ENCODE data around the gene GYPE.
"Not testable (repeated sequence)": the region's sequence is repeated elsewhere in the genome, so short reads cannot be mapped to it uniquely, and the experiment has no call there.

The GYPE gene

DNA sequence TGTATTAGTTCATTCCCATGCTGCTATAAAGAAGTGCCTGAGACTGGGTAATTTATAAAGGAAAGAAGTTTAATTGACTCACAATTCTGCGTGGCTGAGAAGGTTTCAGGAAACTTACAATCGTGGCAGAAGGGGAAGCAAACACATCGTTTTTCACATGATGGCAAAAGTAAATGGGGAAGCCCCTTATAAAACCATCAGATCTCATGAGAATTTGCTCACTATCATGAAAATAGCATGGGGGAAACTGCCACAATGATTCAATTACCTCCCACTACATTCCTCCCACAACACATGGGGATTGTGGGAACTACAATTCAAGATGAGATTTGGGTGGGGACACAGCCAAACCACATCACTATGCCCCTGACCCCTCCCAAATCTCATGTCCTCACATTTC lies 35.4 kb downstream of the GYPE start:
- not testable (repeated sequence) for DNase-seq

DNA sequence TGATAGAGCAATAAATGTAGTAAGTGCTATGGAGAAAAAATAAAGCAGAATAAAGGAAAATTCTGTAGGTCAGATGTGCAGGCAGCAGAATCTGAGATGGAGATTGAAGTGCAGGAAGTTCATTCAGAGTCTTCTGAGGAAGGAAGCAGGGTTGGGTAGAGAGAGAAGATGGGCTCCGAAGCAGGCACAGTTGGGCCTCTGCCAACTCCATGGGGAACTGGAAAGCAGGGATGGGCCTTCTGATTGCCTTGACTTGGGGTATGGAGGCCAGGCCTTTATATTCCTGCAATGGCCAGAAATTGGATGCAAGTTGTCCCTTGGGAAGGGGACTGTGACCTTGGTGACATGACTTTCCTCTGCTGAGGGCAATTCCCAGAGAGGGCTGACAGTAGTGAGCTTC lies 42.6 kb downstream of the GYPE start:
- not testable (repeated sequence) for DNase-seq

GRCh38 chr4:143858456-143858855 lies 46.9 kb downstream of the GYPE start:
- DNase-seq, result no peak

DNA sequence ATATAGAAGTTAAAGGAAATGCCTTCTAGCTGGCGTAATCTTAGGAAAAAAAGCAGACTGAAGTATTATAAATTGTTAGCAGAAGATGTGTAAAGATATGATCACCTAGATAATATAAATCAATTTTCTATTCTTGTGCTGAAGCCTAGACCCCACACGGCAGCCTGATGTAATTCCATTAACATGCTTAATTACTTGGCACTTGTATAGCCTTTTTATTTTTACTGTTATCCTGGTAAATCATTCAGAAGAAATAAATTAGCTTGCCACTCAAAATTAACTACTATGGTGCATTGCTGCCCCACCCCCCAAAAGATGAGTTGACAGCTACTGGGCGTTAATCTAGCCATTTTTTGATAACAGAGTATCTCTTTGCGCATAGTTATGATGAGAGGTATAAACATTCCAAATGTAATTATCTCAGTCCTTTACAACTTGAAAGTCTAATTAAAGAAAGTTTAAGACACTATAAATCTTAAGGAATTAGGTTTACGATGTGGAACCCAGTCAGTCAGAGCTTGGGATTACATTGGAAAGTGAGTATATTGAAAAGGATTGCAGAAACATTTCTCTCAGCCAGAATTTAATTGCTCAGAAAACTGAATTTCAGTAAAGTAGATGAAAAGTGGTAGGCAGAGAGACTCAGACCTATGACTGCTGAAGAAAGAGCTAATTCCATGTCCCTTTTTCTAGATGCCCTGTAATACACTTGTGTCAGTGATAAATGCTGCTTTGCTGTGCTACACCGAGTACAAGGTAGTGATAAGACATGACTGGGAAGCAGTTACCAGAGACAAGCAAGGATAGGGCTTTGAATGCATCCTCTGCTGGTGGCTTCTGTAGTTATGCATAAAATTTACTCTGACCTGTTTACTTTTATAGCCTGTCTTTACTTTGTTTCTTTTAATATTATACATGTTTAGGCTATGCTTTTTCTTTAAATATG lies 47.7 kb downstream of the GYPE start:
- DNase-seq, result not testable (repeated sequence)

DNA sequence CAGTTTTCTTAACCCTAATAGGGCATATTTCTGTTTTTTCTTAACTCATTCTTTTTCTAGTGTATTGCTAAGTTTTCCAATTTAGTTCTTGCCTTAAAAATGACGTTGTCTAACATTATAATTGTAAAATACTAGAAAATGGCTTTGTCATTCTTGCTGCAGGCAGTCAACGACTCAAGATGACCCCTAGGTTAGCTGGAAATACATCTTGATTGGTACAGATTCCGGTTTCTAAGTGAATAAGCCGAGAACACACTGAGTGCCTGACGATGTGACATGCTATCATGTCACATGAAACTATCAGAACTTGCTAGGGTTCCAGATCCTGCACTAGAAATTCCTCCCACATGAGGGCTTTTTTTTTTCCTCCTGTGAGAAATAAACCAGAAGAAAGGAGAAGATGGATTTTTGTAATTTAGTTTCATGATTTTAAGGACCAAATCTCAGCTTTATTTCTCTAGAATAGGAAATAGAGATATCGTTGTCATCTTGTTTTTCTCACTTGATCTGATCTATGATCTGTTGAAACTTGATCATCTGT lies 49.3 kb downstream of the GYPE start:
- not testable (repeated sequence) for DNase-seq

- not testable (repeated sequence) for DNase-seq
These were observed 50.7 kb downstream of the GYPE start for GRCh38 chr4:143854645-143855044.

GRCh38 chr4:143849296-143849695 lies 56.1 kb downstream of the GYPE start:
- DNase-seq, result not testable (repeated sequence)

- DNase-seq, result not testable (repeated sequence)
These were observed 61.9 kb downstream of the GYPE start for GRCh38 chr4:143843506-143843832.

DNA sequence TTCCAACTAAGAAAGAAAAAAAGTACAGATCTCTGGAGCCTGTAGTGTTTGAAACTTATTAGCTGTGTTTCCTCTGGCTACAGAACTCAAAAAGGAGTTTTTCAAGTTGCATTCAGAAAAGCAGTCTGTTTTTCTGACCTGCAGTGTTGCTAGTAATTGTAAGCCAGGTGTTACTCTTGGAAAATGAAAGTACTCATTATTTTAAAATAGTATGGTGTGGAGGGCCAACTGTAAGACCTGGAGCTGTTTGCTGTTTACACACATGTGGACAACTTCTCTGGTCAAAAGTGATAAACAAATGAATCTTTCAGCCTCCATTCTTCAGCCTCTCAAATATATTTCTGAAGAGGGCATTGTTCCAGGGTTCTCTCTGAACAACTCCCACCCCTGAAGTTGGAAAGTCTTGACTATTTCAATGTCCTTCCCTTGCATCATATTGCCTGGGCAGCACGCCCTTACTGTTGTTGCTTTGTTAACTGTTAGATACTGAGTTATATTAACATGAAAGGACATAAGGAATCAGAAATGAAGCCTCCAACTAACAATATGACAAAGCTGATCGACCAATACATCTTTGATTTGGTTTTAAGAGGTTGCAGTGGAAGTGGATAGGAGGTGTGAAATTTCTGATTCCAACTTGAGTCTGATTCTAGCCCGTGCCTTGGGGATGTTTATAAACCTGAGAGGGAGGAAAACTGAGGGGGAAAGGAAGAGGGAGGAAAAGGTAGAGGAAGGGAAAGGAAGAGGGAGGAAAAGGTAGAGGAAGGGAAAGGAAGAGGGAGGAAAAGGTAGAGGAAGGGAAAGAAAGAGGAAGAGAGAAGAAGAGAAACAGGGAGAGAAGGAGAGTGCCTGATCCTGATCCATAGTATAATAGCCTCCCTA lies 62.5 kb downstream of the GYPE start:
- DNase-seq, result not testable (repeated sequence)

DNA sequence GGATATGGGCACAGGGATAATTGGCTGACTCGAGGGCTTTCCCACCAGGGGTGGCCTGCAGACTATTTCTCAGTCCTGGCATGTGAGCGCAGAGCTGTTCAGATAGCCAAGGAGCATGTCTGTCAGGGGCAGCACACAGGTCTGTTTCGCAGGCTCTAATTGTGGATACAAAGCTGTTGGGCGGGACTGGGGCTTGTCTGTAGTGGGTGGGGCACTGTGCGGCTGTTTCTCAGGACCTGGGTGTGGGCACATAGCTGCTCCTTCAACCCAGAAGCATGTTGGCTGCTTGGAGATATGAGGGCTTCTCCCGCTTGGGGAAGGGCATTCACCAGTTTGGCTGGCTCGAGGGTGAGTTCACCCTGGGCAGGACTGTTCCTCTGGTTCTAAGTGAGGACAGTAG lies 65.9 kb downstream of the GYPE start:
- not testable (repeated sequence) for DNase-seq

DNA sequence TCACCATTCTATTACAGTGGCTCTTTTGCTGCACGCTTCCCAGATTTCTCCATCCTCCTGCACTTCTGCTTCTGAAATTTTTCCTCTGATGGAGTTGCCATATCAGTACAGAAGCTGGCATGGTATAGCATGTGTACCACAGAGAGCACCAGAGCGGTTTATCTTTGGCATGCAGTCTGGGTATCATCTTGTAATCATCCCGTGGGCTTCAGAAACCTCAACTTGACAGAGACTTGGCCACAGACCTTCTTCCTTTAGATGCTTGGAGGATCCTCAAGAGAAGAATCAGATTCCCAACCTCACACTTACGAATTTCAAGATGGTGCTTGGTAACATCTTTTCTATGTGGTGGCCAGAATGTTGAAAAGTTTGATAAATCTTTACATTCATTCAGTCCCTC lies 71.2 kb downstream of the GYPE start:
- DNase-seq, result not testable (repeated sequence)

GRCh38 chr4:143833676-143834075 lies 71.7 kb downstream of the GYPE start:
- not testable (repeated sequence) for DNase-seq

DNA sequence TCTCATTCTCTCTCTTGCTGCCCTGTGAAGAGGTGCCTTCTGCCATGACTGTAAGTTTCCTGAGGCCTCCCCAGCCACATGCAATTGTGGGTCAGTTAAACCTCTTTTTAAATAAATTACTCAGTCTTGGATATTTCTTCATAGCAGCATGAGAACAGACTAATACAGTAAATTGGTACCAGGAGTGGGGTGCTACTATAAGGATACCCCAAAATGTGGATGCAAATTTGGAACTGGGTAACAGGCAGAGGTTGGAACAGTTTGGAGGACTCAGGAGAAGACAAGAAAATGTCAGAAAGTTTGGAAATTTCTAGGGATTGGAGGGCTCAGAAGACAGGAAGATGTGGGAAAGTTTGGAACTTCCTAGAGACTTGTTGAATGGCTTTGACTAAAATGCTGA lies 74.8 kb downstream of the GYPE start:
- not testable (repeated sequence) for DNase-seq

- not testable (repeated sequence) for DNase-seq
These were observed 76.1 kb downstream of the GYPE start for GRCh38 chr4:143829239-143829620.
